TTC549 (cell line): ENCODE measurements around the gene C10orf120.

Experiments used
- FAIRE-seq: peaks from 2 replicates; lab custom pipeline; 2012; peaks lifted over from hg19 to GRCh38; lab: Jason Lieb, UNC

Gene C10orf120

DNA sequence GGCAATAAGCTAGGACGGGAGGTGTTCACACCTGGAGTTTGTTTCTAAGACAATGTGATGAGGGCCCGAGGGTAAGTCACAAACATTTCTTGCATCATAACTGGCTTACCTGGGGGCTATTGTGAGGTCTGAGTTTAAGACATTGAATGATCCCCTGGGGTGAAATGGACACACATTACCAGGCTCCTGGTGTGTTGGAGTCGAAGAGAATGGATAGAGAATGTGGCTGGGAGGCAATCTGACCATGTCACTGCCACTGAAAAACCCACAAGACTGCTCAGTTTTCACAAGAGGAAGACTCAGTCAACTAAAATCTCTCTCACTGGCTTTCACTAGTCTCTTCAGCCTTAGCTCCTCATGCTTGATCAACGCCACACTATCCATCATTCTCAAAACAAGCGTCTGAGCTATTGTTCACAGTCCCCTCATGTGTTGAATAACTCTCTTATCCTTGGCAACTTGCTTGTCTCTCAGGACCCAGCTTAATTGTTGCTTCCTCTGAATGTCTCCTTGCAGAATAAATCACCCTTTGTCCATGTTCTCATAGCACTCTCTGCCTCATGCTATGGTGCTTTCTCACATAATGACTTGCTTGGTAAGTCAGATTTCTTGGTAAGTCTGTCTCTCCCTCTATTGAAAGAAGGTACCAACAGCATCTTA lies at the start of gene C10orf120:
TSS of gene C10orf120 (minus strand) at position 51 of the 660 bp plus-strand sequence. CDS start 56 bp downstream, outside the sequence.
- FAIRE-seq: no peak

DNA sequence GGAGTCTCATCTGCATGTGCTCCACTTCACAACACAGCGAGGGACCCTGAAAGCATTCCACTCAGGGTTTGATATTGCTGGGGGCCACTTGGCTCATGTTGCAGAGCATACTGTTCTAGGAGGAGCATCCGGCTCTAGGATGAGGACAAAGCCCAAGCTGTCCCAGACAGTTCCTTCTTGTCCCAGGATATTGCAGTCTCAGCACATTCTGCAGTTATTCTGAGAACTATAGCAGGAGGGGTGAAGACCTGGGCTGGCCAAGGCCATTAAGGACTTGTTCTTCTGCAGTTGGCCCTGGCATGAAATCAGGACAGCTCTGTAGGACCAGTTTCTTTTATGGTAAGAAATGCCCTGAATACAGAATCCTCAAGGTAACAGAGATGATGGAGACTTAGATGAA lies 48.9 kb upstream of the C10orf120 start:
- FAIRE-seq: no peak

DNA sequence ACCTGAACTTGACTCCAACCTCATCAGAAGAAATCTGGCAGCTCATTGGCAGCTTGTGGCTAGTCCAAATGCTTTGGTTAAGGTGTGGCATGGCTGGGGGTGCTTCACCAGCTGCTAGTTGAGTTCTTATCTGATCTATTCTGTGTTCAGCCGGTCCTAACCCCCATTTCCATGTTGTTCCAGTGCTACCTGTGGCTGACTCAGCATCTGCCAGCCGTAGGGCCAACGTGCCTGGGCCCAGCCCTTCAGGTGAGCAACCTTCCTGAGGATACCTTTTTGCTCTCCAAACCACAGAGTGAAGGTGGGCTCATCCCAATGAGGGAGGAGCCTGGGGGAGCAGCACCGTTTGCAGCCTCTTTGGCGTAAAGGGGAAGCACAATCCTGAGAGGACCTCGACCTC lies 46.8 kb upstream of the C10orf120 start:
- no peak for FAIRE-seq

DNA sequence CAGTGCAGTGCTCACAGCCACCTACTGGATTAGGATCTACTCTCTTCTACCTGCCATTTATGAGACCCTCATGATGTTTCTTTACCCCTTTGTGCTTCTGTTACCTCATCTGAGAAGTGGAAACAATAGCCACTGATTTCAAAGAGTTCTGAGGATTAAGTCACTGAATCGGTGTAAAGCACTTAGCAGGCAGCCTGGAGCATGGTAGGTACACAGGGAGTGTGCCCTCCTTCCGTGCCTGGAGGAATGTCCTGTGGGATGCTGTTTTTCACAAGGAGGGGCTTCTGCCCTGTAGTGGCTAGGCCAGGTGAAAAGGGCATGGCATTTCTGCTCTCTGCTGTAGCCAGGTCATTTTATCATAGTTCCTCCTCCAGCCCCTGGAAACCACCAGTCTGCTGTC lies 44.6 kb upstream of the C10orf120 start:
- no peak for FAIRE-seq

DNA sequence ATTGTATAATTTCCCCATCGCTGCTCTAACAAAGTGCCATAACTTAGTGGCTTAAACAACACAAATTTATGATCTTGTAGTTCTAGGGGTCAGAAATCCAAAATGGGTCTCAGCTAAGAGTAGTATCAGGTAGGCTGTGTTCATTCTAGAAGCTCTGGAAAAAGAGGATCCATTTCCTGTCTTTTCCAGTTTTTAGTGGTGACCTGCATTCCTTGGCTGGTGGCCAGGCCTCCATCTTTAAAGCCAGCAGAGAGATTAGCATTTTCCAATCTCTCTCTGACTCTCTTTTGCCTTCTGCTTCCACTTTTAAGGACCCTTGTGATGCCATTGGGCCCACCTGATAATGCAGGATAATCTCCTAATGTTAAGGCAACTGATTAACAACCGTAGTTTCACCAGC lies 41.0 kb upstream of the C10orf120 start:
- no peak for FAIRE-seq

DNA sequence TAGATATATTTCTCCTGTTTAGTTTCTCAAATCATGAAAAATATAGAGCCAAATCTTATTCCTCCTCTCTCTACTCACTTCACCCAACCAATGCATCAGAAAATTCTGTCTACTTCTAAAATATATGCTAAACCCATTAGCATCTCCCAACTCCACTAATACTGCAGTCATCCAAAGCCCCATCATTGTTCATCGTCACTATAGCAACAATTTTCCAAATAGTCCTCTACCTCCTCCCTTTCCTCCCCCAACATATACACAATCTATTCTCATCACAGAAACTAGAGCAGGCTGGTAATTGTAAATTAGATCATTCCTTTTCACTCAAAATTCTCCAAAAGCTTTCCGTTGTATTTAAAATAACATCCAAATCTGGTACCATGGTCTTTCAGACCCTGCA lies 38.4 kb upstream of the C10orf120 start:
- FAIRE-seq: no peak

DNA sequence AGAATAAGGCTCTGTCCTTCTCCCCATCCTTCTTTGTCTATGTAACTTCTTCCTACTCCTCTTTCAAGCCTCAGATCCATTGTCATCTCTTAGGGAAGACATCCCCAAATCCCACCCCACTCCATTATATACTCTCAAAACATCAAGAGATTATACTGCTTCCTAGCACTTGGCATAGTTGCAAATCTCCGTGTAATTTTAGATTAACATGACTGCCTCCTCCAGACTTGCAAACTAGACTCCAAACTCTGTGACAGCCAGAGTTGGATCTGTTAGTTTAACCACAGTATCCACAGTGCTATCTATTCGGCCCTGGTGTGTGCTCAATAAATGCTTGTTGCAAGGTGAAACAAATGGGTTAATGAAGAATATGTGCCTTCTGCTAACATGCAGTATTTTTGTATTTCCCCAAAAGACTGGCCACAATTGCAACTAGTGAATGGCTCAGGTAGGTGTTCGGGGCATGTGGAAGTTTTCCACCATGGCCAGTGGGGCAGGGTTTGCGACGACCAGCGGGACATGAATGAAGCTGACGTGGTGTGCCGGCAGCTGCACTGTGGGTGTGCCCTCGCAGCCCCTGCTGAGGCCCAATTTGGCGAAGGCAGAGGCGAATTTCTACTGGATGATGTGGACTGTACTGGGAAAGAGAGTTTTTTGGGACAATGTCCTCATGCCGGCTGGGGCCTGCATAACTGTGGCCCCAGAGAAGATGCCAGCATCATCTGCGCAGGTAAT lies 34.5 kb upstream of the C10orf120 start:
- FAIRE-seq: no peak

DNA sequence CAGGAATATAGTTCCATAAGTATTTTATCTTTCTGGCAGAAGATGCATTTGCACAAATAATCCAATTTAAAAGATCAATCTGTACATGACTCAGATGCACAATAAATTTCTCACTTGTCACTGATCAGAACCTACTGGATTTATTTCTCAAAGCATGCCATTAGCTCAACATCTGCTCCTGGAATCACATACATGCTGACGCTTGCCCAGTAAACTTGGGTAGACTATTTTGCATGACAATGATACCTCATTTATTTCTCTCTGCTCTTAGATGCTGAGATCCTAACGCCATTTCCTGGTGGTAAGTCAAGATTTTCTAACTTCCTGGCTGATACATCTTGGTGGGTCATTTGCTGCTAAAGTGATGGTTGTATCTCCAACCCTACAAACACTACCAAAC lies 33.8 kb upstream of the C10orf120 start:
- FAIRE-seq: no peak

DNA sequence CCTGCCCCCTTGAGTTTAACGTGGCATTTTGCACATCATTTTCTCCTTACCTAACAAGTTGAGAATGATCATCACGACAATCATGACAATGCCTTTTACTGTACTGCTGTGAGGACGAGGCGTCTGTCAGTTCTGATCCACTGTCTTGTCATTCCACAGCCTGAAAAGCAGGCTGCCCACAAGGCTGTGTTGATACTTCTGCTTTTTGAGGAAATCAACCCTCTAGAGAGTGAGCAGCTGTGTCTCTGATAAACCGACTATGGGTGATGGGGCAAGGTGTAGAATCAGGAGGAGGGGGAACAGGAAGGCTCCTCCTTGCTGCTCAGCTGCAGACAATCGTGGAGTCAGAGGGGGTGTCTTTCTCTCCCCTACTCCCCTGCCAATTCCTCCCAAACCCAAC lies 30.6 kb upstream of the C10orf120 start:
- FAIRE-seq: no peak

DNA sequence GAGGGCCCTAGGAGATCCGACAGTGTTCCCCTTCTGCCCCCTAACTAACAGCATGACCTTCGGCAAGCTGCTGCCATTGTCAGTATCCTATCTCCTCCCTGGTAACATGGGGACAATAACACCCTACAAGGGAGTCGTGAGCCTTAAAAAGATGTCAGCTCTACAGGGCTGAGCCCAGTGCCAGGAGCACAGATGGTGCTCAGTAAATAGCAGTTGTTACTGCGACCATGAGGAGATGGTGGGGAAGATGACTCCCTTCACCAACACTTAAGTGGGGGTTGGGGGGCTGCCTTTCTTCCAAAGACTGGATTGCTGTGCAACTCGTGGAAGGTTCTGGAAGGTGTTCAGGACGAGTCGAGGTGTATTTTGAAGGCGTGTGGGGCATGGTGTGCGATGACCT lies 29.5 kb upstream of the C10orf120 start:
- FAIRE-seq: no peak

DNA sequence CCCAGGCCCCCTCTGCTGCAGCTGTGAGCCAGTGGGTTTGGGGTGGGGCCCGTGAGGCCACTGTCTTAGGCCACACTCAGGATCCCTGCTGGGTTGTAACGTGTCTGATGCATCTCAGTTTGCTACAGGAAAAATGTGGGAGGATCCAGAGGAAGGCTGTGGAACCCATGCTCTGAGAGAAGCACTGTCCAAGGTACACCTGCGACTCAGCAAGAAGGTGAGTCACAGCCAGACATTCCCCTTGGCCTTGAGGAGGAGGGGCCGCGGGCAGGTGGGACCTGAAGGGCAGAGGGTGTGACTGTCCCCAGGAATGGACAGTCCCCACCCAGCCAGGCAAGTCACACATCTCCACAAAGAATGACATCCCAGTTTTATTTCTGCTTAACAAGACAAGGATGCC lies 27.8 kb upstream of the C10orf120 start:
- FAIRE-seq: no peak

DNA sequence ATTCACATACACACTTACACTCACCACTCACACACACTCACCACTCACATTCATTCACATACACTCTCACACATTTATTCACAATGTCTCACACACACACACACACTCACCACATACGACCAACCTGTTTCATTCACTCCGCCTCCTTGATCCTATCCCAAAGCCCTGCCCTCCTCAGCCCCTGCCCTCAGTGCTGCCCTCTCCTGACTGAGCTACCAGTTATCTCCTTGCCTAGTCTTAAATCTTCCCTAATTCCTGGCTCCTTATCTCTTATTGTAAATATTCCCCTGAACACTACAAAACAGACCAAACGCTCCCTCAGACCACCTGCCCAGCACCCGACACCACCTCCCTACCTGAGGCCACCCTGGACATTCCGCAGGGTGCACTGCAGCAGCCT lies 26.1 kb upstream of the C10orf120 start:
- FAIRE-seq: no peak

DNA sequence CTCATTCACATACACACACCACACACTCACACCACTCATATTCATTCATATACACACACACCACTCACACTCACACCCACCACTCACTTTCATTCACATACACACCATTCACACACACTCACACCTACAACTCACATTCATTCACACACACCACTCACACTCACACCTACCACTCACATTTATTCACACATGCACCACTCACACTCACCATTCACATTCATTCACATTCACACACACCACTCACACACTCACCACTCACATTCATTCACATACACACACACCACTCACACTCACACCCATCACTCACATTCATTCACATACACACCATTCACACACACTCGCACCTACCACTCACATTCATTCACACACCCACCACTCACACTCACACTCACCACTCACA lies 25.4 kb upstream of the C10orf120 start:
- no peak for FAIRE-seq

DNA sequence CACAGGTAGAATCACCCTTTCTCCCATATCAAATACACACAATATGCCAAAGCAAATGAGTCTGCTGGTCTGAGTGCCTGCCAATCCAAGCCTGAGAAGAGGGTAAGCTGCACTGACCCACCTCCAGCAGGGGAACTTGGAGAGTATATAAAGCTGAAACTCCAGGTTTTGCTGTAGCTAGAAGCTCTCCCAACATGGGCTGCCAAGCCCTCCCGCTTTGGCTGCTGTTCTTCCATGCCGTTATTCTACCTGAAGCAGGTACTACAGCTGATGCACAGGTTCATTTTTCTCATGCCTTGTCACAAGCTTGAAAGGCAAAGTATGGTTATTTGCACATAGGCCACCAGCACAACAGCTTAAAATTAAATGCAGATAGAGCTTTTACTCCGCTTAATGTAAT lies 21.5 kb upstream of the C10orf120 start:
- FAIRE-seq: no peak

DNA sequence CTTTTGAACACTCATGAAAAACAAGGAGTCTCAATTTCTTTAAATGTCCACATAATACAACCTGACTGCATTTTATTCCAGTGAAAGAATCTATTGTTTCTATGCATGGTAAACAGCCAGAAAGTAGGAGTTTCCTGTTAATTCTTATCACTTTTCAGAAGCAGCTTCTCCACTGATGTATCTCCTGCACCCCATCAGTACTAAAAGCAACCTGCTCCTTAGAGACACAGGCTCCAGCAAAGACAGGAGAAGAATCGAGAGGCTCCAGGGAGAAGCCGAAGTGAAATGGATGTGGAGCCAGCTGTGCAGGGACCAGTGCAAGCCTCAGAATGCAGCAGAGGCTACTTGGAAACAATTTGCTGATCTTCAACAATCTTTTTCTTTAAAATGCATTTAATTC lies 16.4 kb upstream of the C10orf120 start:
- FAIRE-seq: no peak

DNA sequence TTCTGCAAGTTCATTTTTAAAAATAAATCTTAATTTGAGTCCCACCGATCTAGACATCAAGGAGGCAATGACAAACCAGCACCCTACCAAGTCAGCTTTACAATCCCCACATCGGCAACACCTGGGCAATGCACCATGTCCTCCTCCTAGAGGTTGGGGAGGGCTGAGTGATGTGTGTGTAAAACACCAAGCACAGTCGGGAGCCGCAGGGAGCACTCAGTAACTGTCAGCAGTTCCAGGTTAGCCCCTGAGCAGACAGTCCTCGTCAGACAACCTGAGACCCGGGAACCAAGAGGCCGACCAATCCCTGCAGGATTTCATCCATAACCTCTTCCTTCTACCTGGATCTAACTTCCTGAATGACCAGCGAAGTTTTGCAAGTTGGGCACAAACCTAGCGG lies 15.9 kb upstream of the C10orf120 start:
- no peak for FAIRE-seq

DNA sequence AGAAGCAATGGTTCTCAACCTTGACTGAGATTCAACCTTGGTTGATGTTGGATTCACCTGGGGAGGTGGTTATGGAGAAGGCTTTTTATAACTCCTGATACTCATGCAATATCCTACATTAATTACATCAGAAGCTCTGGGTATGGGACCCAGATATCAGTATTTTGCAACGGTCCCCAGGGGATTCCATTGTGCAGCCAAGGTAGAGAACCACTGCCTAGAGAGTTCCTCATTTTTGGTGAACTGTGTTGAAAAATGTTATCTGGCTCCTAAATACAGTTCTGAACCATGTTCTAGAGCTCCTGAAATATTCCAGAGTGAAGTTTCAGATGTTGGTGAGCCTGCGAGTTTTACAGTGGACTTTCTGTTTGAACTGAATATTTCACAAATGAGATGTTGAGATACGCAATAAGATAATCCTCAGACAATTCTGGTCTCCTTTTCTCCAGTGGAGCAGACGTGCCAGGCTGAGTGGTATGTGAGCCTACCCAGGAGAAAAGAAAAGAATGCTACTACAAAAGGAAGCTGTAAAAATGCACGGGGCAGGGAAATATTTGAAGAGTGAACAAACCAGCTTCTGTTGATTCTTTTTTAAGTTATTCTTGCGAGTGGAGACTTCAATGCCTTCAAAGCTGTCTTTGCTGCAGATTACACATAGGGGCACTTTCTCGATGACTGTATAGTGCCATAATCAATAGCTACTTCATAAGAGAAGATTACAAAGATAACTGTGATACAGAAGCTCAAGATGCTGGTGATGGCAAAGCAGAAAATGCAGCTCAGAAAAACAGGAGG lies 13.6 kb upstream of the C10orf120 start:
- no peak for FAIRE-seq

DNA sequence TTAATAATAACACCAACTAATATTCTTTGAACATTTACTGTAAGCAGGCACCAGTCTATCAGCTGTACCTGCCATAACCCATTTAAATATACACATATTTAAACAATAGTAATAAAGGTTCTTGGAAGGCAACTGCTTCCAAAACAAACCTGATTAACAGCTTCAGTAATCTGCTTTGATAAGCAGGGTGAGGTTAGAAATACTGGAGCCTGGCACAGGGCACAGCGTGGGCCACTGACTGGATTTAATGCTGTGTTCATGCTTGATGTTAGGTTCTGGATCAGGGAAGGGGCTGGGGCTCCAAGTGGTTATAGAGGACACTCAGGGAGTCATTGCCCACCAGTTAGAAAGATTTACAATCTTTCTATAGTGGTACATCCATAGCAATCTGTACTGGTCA lies 10.9 kb upstream of the C10orf120 start:
- FAIRE-seq: no peak

DNA sequence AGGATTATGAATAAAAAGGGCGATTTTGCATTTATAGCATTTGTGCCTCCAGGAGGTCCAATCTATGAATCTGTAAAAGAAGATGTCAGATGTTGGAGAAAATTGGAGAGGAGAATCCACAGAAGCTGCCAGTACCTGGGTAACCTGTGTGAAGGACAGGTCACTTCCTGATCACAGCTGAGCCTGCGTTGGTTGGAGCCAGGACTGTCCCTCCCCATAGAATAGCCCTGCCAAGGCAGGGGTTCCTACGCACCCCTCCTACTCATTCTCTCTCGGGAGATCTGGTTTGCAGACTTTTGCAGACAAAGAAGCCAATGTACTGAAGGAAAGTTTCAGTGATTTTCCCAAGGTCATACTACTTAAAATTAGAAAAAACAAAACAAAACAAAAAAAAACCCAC lies 10.3 kb upstream of the C10orf120 start:
- no peak for FAIRE-seq

DNA sequence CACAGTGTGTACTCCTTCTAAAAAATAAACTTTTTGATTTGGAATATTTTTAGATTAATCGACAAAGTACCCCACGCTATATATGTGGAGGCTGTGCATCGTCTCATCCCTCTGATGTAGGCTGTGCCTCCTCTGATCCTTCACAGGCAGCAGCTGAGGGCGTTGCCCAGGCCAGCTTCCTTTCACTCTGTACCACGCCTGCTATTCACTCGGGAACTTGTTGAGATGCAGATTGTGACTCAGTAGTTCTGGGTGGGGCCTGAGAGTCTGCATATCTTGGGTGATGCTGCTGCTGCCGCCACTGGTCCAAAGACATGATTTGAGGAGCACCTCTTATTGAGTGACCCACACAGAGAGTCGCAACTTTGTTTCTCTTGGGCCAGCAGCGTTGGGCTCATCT lies 7.9 kb upstream of the C10orf120 start:
- FAIRE-seq: no peak

DNA sequence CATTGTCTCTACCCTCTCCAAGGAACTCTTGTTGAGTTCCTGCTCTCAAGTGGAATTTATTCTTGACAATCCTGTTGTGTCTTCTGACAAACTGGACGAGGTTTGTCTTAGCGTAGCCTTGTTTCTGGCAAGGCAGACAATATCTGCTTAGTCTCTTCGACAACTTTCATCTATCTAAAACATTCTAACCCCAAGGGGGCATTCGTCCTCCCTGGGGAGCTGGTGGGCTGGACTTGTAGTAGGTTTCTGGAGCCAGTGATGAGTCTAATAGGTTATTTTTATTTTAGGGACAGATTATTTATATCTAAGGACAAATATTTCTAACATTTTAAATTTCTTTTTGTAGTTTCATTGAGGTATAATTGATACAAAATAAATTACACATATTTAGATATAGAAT lies 7.3 kb upstream of the C10orf120 start:
- FAIRE-seq: no peak

DNA sequence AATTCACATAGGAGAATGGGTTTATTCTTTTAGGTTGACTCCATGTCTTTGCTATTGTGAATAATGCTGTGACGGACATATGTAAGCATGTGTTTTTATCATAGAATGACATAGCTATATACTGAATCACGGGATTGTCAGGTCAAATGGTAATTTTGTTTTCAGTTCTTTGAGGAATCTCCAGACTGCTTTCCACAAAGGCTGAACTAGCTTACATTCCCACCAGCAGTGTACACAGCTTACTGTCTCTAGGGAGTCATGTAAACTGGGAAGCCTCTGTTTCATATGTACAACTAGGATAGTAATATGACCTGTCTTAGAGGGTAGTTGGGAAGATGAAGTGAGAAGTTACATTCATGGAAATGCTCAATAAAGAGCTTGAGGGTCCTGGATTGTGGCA lies 6.8 kb upstream of the C10orf120 start:
- no peak for FAIRE-seq
